ENCODE measurements around the gene KHDC3L.

GRCh38 chr6:73364121-73364520 lies 1.7 kb downstream of the KHDC3L start:
- no peak for TF ChIP-seq USF1 (IDR thresholded peaks at IDR 0.05; ENCODE audit: borderline replicate concordance, extremely low read length, insufficient read depth, low read depth, low read length)
- TF ChIP-seq SMAD1 (IDR thresholded peaks at IDR 0.05; ENCODE audit: low read depth, partially characterized antibody) = no peak
- TF ChIP-seq CTCF (IDR thresholded peaks at IDR 0.05 in 2 of 3, conservative IDR thresholded peaks at IDR 0.05 in 1 of 3; ENCODE audit: control insufficient read depth in 2 of 3, extremely low read depth in 1 of 3, insufficient read depth in 1 of 3, low read depth in 3 of 3, low read length in 3 of 3) = no peak
- no peak for TF ChIP-seq CHD2 (IDR thresholded peaks at IDR 0.05; ENCODE audit: borderline replicate concordance, low read depth, low read length)
- no peak for TF ChIP-seq TCF7 (IDR thresholded peaks at IDR 0.05; ENCODE audit: borderline replicate concordance)
- TF ChIP-seq KLF5 (IDR thresholded peaks at IDR 0.05; ENCODE audit: partially characterized antibody) = no peak
- no peak for TF ChIP-seq TAF1 (IDR thresholded peaks at IDR 0.05; ENCODE audit: borderline replicate concordance, low read depth, low read length)
- TF ChIP-seq ETV6 (conservative IDR thresholded peaks at IDR 0.05 in 1 of 2, IDR thresholded peaks at IDR 0.05 in 1 of 2; ENCODE audit: borderline replicate concordance in 1 of 2, low read depth in 1 of 2) = no peak
- no peak for TF ChIP-seq ZBTB4 (CRISPR knock-in tag; IDR thresholded peaks at IDR 0.05)

Measured in GM12878 (cell line).